DOHH2 (cell line): ENCODE results near the gene MRPL44.
A peak's percentile ranks its signal among the peaks of the same experiment; 100 is the strongest.

Experiments
- H3F3A ChIP-seq: fragments of 200-600 bp; sonication (generic), shearing (Covaris generic); 2 replicates; pipeline ENCODE4 v1.6.0; 2016; ENCODE audit warnings: antibody characterized with exemption, mild to moderate bottlenecking; ENCODE audit not compliant: control insufficient read depth, insufficient read depth
- H3K27ac ChIP-seq: fragments of 200-600 bp; sonication (generic); 2 replicates; pipeline ENCODE4 v1.5.1; 2014; ENCODE audit warnings: low read depth, mild to moderate bottlenecking, low read length, moderate library complexity
- H3K27me3 ChIP-seq: fragments of 200-600 bp; sonication (generic); 2 replicates; pipeline ENCODE4 v1.6.1; 2014; ENCODE audit warnings: mild to moderate bottlenecking, low read length, mixed read lengths; ENCODE audit not compliant: control insufficient read depth
- H3K36me3 ChIP-seq: fragments of 200-600 bp; sonication (generic); 2 replicates; pipeline ENCODE4 v1.6.1; 2014; ENCODE audit warnings: mild to moderate bottlenecking, low read length, moderate library complexity, mixed read lengths; ENCODE audit not compliant: control insufficient read depth
- H3K4me1 ChIP-seq: fragments of 200-600 bp; sonication (generic); 2 replicates; pipeline ENCODE4 v1.6.1; 2014; ENCODE audit warnings: mild to moderate bottlenecking, low read length, mixed read lengths; ENCODE audit not compliant: control insufficient read depth
- H3K4me2 ChIP-seq: fragments of 200-600 bp; sonication (generic); 2 replicates; pipeline ENCODE4 v1.6.0; 2014; ENCODE audit warnings: mild to moderate bottlenecking, low read length, moderate library complexity
- H3K4me3 ChIP-seq: fragments of 200-600 bp; sonication (generic); 2 replicates; pipeline ENCODE4 v1.5.1; 2014; ENCODE audit warnings: mild to moderate bottlenecking, low read length, mixed read lengths
- H3K79me2 ChIP-seq: fragments of 200-600 bp; sonication (generic); 2 replicates; pipeline ENCODE4 v1.6.1; 2014; ENCODE audit warnings: mild to moderate bottlenecking, low read length, mixed read lengths; ENCODE audit not compliant: control insufficient read depth
- H3K9me2 ChIP-seq: fragments of 200-600 bp; sonication (generic); replicated peaks from 2 replicates; pipeline ENCODE4 v1.6.1; 2014; ENCODE audit warnings: mild to moderate bottlenecking, low read length, mixed read lengths; ENCODE audit not compliant: control insufficient read depth
- H3K9me3 ChIP-seq: fragments of 200-600 bp; sonication (generic); 2 replicates; pipeline ENCODE4 v1.6.1; 2014; ENCODE audit warnings: antibody characterized with exemption, low read length, mixed read lengths; ENCODE audit not compliant: control insufficient read depth, insufficient read depth
- H4K20me1 ChIP-seq: fragments of 200-600 bp; sonication (generic); 2 replicates; pipeline ENCODE4 v1.6.0; 2014; ENCODE audit warnings: low read depth, mild to moderate bottlenecking, antibody characterized with exemption, low read length, moderate library complexity; ENCODE audit not compliant: control insufficient read depth, insufficient read depth
- EZH2phosphoT487 ChIP-seq: fragments of 200-600 bp; sonication (generic); IDR thresholded peaks from 2 replicates; pipeline ENCODE4 v1.6.1; 2017; ENCODE audit warnings: borderline replicate concordance, mild to moderate bottlenecking, antibody characterized with exemption, low read length, moderate library complexity, mixed read lengths
- TF ChIP-seq, protein P1 (sequence below): fragments of 200-600 bp; sonication (generic); IDR thresholded peaks from one replicate; pipeline ENCODE4 v1.5.1; 2014; ENCODE audit warnings: antibody characterized with exemption, mild to moderate bottlenecking, low read depth, low read length; ENCODE audit not compliant: poor library complexity, severe bottlenecking

MRPL44 gene

DNA sequence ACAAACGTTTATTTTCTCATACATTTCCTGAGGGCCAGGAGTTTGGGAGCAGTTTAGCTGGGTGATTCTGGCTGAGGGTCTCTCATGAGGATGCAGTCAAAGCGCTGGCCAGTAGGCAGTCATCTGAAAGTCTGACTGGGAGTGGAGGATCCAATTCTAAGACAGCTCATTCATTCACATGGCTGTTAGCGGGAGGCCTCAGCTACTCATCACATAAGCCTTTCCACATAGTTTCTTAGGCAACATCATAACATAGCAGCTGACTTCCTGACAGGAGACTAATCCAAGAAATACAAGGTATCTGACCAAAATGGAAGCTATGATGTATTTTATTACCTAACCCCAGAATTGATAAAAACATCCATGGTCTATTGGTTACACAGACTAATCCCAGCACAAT, 2.9 kb upstream of the MRPL44 start:
- Histone ChIP-seq H3K4me2 (no peak overlapping the region), H3K27ac (no peak overlapping the region), H3K36me3 (peaks cover 10% of the 10 kb centered on the region), H4K20me1 (peaks cover 10% of the 10 kb centered on the region; the same call in 1 of the 2 replicates), H3K79me2 (peaks cover 22% of the 10 kb centered on the region), H3K4me3 (no peak overlapping the region), H3K9me3 (no peaks in the 10 kb centered on the region), H3K4me1 (peaks cover 51% of the 10 kb centered on the region), H3K9me2 (no peaks in the 10 kb centered on the region), H3F3A (no peaks in the 10 kb centered on the region; the same call in 1 of the 2 replicates), H3K27me3 (no peaks in the 10 kb centered on the region)
- TF ChIP-seq, protein P1, sequence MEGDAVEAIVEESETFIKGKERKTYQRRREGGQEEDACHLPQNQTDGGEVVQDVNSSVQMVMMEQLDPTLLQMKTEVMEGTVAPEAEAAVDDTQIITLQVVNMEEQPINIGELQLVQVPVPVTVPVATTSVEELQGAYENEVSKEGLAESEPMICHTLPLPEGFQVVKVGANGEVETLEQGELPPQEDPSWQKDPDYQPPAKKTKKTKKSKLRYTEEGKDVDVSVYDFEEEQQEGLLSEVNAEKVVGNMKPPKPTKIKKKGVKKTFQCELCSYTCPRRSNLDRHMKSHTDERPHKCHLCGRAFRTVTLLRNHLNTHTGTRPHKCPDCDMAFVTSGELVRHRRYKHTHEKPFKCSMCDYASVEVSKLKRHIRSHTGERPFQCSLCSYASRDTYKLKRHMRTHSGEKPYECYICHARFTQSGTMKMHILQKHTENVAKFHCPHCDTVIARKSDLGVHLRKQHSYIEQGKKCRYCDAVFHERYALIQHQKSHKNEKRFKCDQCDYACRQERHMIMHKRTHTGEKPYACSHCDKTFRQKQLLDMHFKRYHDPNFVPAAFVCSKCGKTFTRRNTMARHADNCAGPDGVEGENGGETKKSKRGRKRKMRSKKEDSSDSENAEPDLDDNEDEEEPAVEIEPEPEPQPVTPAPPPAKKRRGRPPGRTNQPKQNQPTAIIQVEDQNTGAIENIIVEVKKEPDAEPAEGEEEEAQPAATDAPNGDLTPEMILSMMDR = no peak
- TF ChIP-seq EZH2phosphoT487 = no peak

DNA sequence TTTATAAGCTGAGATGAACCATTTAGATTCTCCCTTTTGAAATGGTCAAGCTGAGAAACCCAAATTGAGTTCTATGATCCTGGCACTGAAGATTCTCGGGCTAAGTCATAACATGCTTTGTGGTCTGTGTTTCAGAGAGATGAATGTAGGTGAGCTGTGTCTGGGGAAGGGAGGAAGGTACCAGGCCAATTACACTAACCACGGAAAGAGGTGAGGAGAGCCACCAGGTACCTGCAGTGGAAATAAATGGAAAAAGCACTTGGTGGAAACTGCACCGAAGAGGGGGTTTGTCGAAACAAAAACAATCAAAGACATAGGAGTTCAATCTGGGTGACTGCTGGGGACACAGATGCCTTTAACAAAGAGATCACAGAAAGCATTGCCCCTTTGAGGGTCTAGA, 963 bp upstream of the MRPL44 start:
- no peaks in the 10 kb centered on the region for H3F3A ChIP-seq
- H3K27ac ChIP-seq = no peak overlapping the region

DNA sequence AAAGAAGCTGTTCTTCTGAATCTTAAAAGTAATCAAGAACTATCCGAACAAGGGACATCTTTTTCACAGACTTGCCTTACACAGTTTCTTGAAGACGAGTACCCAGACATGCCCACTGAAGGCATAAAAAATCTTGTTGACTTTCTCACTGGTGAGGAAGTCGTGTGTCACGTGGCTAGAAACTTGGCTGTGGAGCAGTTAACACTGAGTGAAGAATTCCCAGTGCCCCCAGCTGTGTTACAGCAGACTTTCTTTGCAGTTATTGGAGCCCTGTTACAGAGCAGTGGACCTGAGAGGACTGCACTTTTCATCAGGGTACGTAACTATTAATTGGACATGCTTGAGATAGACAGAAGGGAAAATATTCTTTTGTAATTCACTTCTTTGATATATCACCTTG, 2.4 kb downstream of the MRPL44 start:
- TF ChIP-seq, protein P1 = no peak
- TF ChIP-seq EZH2phosphoT487 = no peak
- Histone ChIP-seq H3F3A (no peaks in the 10 kb centered on the region), H3K4me2 (peak overlapping the region; percentile 85), H3K27me3 (no peaks in the 10 kb centered on the region), H3K9me3 (no peaks in the 10 kb centered on the region), H3K4me1 (peaks cover 51% of the 10 kb centered on the region), H3K79me2 (peaks cover 72% of the 10 kb centered on the region), H3K27ac (no peak overlapping the region), H3K4me3 (peak overlapping the region; percentile 86), H4K20me1 (peaks cover 20% of the 10 kb centered on the region; the same call in 1 of the 2 replicates), H3K36me3 (peaks cover 55% of the 10 kb centered on the region), H3K9me2 (no peaks in the 10 kb centered on the region)

More for the DNA sequence above, 963 bp upstream of the MRPL44 start:
- peak overlapping the region; percentile 86; the same call in 1 of the 2 replicates for H3K4me3 ChIP-seq
- peak overlapping the region; percentile 85 for H3K4me2 ChIP-seq
- peaks cover 58% of the 10 kb centered on the region for H3K4me1 ChIP-seq
- peaks cover 17% of the 10 kb centered on the region; the same call in 1 of the 2 replicates for H4K20me1 ChIP-seq
- H3K9me2 ChIP-seq = no peaks in the 10 kb centered on the region
- no peaks in the 10 kb centered on the region for H3K9me3 ChIP-seq
- H3K79me2 ChIP-seq = peaks cover 41% of the 10 kb centered on the region
- peaks cover 29% of the 10 kb centered on the region for H3K36me3 ChIP-seq
- TF ChIP-seq, protein P1 = no peak
- no peak for TF ChIP-seq EZH2phosphoT487
- no peaks in the 10 kb centered on the region for H3K27me3 ChIP-seq
